SH-SY5Y (cell line): ENCODE data around the gene FBXW11.

Source experiments
- GATA2 ChIP-seq: IDR thresholded peaks from 2 replicates; pipeline ENCODE4 v1.6.1; 2011; ENCODE audit warnings: mild to moderate bottlenecking, low read depth, low read length
- GATA3 ChIP-seq: IDR thresholded peaks from 2 replicates; pipeline ENCODE4 v1.6.1; 2011; ENCODE audit warnings: low read depth, mild to moderate bottlenecking, low read length, moderate library complexity

DNA sequence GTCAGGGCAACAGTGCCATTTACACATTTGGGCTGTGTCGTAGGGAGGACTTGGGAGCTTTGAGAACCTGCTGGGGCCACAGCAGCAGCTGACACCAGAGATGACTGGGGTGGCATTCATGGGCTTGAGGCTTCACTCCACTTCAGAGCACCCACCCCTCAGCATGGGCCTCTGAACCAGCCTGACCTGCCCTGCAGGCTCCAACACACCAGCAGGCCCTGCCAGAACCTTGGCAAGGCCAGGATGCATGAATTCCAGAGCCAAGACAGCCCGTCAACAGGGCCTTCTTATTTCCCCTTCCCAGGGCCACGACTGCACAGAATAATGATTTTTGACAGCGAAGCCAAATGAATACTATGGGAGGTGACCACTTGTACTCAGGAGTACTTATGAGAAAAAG, 143.8 kb downstream of the FBXW11 start:
- TF ChIP-seq GATA2 (no peak), GATA3 (no peak)
